SK-N-SH (cell line): Measurements from ENCODE around the gene PLXNA4. TPM values are rescaled to one million over a fixed set of nuclear protein-coding genes. Genes with fewer than 3 reads are reported as not detected.

Experiments
- CTCF ChIA-PET: fragments of 300-600, 350-600 bp; formaldehyde crosslinking; extraction: SDS; loops from one replicate; lab custom pipeline; 2021; lab: Yijun Ruan, JAX
- POLR2A ChIA-PET: fragments of 350-600 bp; sonication (Branson Sonifier 250); formaldehyde crosslinking; extraction: SDS; loops from one replicate; lab custom pipeline; 2020; ENCODE audit warnings: antibody characterized with exemption, inconsistent platforms; lab: Yijun Ruan, JAX
- DNase-seq: peaks from one replicate; pipeline ENCODE4 v3.0.0; 2012
- H2AFZ ChIP-seq: fragments of 200-600 bp; sonication (generic); 2 replicates; pipeline ENCODE4 v1.8.1; 2016; ENCODE audit warnings: antibody characterized with exemption, mild to moderate bottlenecking, low read depth
- H3F3A ChIP-seq: fragments of 200-600 bp; sonication (generic); replicated peaks from 2 replicates; pipeline ENCODE3; 2016; ENCODE audit warnings: antibody characterized with exemption, mild to moderate bottlenecking; ENCODE audit not compliant: insufficient read depth
- H3K27ac ChIP-seq, 2 experiments: fragments of 200-500 bp in 1 of 2; fragments of 200-600 bp in 1 of 2; sonication (Bioruptor generic) in 1 of 2; sonication (generic), shearing (Covaris generic) in 1 of 2; 2 replicates each; pipeline versions ENCODE4 v1.5.1 to v1.6.1; 2014 to 2016; ENCODE audit warnings: low read depth in 2 of 2, inconsistent platforms in 1 of 2, low read length in 1 of 2, mild to moderate bottlenecking in 1 of 2, mixed read lengths in 1 of 2
- H3K27me3 ChIP-seq: fragments of 200-600 bp; sonication (generic), shearing (Covaris generic); 2 replicates; pipeline ENCODE4 v1.6.1; 2016; ENCODE audit warnings: mixed run types; ENCODE audit not compliant: insufficient read depth
- H3K36me3 ChIP-seq, 2 experiments: fragments of 200-500 bp in 1 of 2; fragments of 200-600 bp in 1 of 2; sonication (Bioruptor generic) in 1 of 2; sonication (generic) in 1 of 2; replicated peaks in 1 of 2; 2 replicates each; pipeline versions ENCODE3 to v1.5.1; 2014 to 2016; ENCODE audit warnings: low read length in 1 of 2, mild to moderate bottlenecking in 1 of 2; ENCODE audit not compliant: insufficient read depth in 2 of 2, control insufficient read depth in 1 of 2
- H3K4me1 ChIP-seq, 2 experiments: fragments of 200-500 bp in 1 of 2; fragments of 200-600 bp in 1 of 2; sonication (Bioruptor generic) in 1 of 2; sonication (generic), shearing (Covaris generic) in 1 of 2; 2 replicates each; pipeline versions ENCODE4 v1.5.1 to v1.6.1; 2014 to 2016; ENCODE audit warnings: low read depth in 1 of 2, low read length in 1 of 2, mixed run types in 1 of 2; ENCODE audit not compliant: insufficient read depth in 2 of 2, control insufficient read depth in 1 of 2
- H3K4me2 ChIP-seq: fragments of 200-600 bp; sonication (generic), shearing (Covaris generic); 2 replicates; pipeline ENCODE4 v1.6.1; 2017; ENCODE audit warnings: mixed run types
- H3K4me3 ChIP-seq, 2 experiments: fragments of 200-500 bp in 1 of 2; fragments of 200-600 bp in 1 of 2; sonication (Bioruptor generic) in 1 of 2; sonication (generic), shearing (Covaris generic) in 1 of 2; 2 replicates each; pipeline versions ENCODE4 v1.5.1 to v1.8.1; 2014 to 2016; ENCODE audit warnings: low read depth in 2 of 2, inconsistent platforms in 1 of 2, low read length in 1 of 2, mild to moderate bottlenecking in 1 of 2, mixed read lengths in 1 of 2, moderate library complexity in 1 of 2
- H3K79me2 ChIP-seq: fragments of 200-600 bp; sonication (generic); 2 replicates; pipeline ENCODE4 v1.8.1; 2017; ENCODE audit warnings: mild to moderate bottlenecking; ENCODE audit not compliant: insufficient read depth
- H3K9ac ChIP-seq: fragments of 200-600 bp; sonication (generic); 2 replicates; pipeline ENCODE4 v1.6.1; 2017; ENCODE audit warnings: mixed run types
- H3K9me2 ChIP-seq: fragments of 200-600 bp; sonication (generic); 2 replicates; pipeline ENCODE4 v1.6.1; 2017; ENCODE audit warnings: mixed run types
- H3K9me3 ChIP-seq: fragments of 200-600 bp; sonication (generic); 2 replicates; pipeline ENCODE4 v1.6.1; 2017; ENCODE audit warnings: mixed run types, mild to moderate bottlenecking, moderate library complexity
- H4K20me1 ChIP-seq: fragments of 200-600 bp; sonication (generic); 2 replicates; pipeline ENCODE4 v1.6.1; 2017; ENCODE audit warnings: mild to moderate bottlenecking, mixed run types; ENCODE audit not compliant: insufficient read depth
- CTCF ChIP-seq: fragments of 200-600 bp; sonication (generic); IDR thresholded peaks from 2 replicates; pipeline ENCODE4 v1.6.1; 2017; ENCODE audit warnings: antibody characterized with exemption, mild to moderate bottlenecking, moderate library complexity
- EP300 ChIP-seq, 2 experiments: IDR thresholded peaks; 2 replicates each; pipeline versions ENCODE4 v1.4.0 to v1.6.1; 2012; ENCODE audit warnings: borderline replicate concordance in 1 of 2, low read depth in 1 of 2, low read length in 1 of 2
- GATA2 ChIP-seq: sonication (generic); formaldehyde crosslinking; IDR thresholded peaks from 2 replicates; pipeline ENCODE4 v1.5.0; 2020; ENCODE audit warnings: mild to moderate bottlenecking, missing genetic modification reagents
- JUND ChIP-seq: IDR thresholded peaks from 2 replicates; pipeline ENCODE4 v1.4.0; 2012
- MXI1 ChIP-seq: IDR thresholded peaks from 2 replicates; pipeline ENCODE4 v1.6.1; 2012; ENCODE audit warnings: mild to moderate bottlenecking, low read depth, low read length, improper control_type of control experiment
- NFIC ChIP-seq: IDR thresholded peaks from 2 replicates; pipeline ENCODE4 v1.4.0; 2012; ENCODE audit warnings: borderline replicate concordance
- NRF1 ChIP-seq: IDR thresholded peaks from 2 replicates; pipeline ENCODE4 v1.6.1; 2012; ENCODE audit warnings: low read depth, mild to moderate bottlenecking, low read length
- PBX3 ChIP-seq: IDR thresholded peaks from 2 replicates; pipeline ENCODE4; 2012
- POLR2AphosphoS5 ChIP-seq: IDR thresholded peaks from 2 replicates; pipeline ENCODE4 v1.6.1; 2012; ENCODE audit warnings: low read depth, low read length
- RCOR1 ChIP-seq: fragments of 150-350 bp; IDR thresholded peaks from 2 replicates; pipeline ENCODE4 v1.6.1; 2017; ENCODE audit warnings: antibody characterized with exemption, low read length
- SIN3A ChIP-seq: IDR thresholded peaks from 2 replicates; pipeline ENCODE4 v1.6.1; 2012; ENCODE audit warnings: low read depth, mild to moderate bottlenecking, low read length, moderate library complexity, borderline replicate concordance
- SMC3 ChIP-seq: IDR thresholded peaks from 2 replicates; pipeline ENCODE4 v1.6.1; 2012; ENCODE audit warnings: low read depth, low read length, improper control_type of control experiment
- TAF1 ChIP-seq: IDR thresholded peaks from 2 replicates; pipeline ENCODE4 v1.6.1; 2012; ENCODE audit warnings: low read depth, mild to moderate bottlenecking, low read length, moderate library complexity, borderline replicate concordance
- TEAD4 ChIP-seq: IDR thresholded peaks from 2 replicates; pipeline ENCODE4 v1.4.0; 2012; ENCODE audit warnings: mild to moderate bottlenecking, borderline replicate concordance; ENCODE audit not compliant: insufficient read depth
- USF1 ChIP-seq: IDR thresholded peaks from 2 replicates; pipeline ENCODE4 v1.4.0; 2012; ENCODE audit warnings: low read depth, borderline replicate concordance
- YY1 ChIP-seq: IDR thresholded peaks from 2 replicates; pipeline ENCODE4 v1.4.0; 2012; ENCODE audit warnings: low read depth, mild to moderate bottlenecking
- ZBTB33 ChIP-seq: IDR thresholded peaks from 2 replicates; pipeline ENCODE4 v1.4.0; 2012; ENCODE audit warnings: low read depth, borderline replicate concordance
- WGBS: methylation state at CpG from one replicate; pipeline ENCODE4 v1.1.6; 2017; ENCODE audit warnings: low lambda C conversion rate; 5-methylcytosine and 5-hydroxymethylcytosine counted together
- polyA plus RNA-seq, 3 experiments: library from polyadenylated mRNA; depleted of rRNA; stranded (reverse); fragments of >200 nt; gene quantifications; 2 replicates each; pipeline ENCODE4 v1.2.3, GENCODE V29; 2012

The PLXNA4 gene
- polyA plus RNA-seq, 1 of the 3 experiments (the other 2 are of a cell fraction): 2.4 TPM

GRCh38 chr7:132124575-132124974 lies 451.7 kb downstream of the PLXNA4 start (continued):
- TF ChIP-seq NFIC (no peak), SIN3A (no peak), ZBTB33 (no peak), TAF1 (no peak), SMC3 (no peak), JUND (no peak), GATA2 (CRISPR knock-in tag) (no peak), RCOR1 (no peak), MXI1 (no peak)

- H3K9me2 ChIP-seq: no peaks in the 10 kb centered on the region
- TF ChIP-seq POLR2AphosphoS5 (no peak), JUND (no peak), EP300 (IDR thresholded peaks at IDR 0.05; ENCODE audit: borderline replicate concordance in 1 of 2, low read depth in 1 of 2, low read length in 1 of 2) (no peak), PBX3 (no peak), USF1 (no peak), CTCF (no peak), NRF1 (no peak), TEAD4 (no peak), YY1 (no peak)
- TF ChIP-seq, all 33 proteins: peak for 0
- Histone ChIP-seq H3K27me3 (no peaks in the 10 kb centered on the region), H3K9me3 (no peaks in the 10 kb centered on the region), H3K4me2 (no peak overlapping the region), H2AFZ (no peak overlapping the region), H3K4me1 (peaks cover 0 to 8% of the 10 kb centered on the region in 2 experiments; a peak in 2 of 4 replicates), H3K4me3 (no peak overlapping the region), H3K27ac (no peak overlapping the region), H4K20me1 (no peaks in the 10 kb centered on the region), H3F3A (no peaks in the 10 kb centered on the region), H3K79me2 (no peaks in the 10 kb centered on the region), H3K9ac (no peak overlapping the region), H3K36me3 (peaks cover 3 to 30% of the 10 kb centered on the region in 2 experiments)
- POLR2A ChIA-PET: no interaction called here
- CTCF ChIA-PET: interaction anchor here (1.0 to 1.4 kb wide), 2 partner anchors 11 to 13 kb away, joined by 3 to 5 read pairs; no protein-coding TSS in a partner anchor
- 76% methylated on average over 7 of the region's 7 CpGs for WGBS
- DNase-seq: peak; percentile 30
Measured at GRCh38 chr7:132123773-132124172, 452.5 kb downstream of the PLXNA4 start.
